ENCODE data around the gene NMBR. TPM values are rescaled to one million over a fixed set of nuclear protein-coding genes. Genes with fewer than 3 reads are reported as not detected.
"Not testable (repeated sequence)": the region's sequence is repeated elsewhere in the genome, so short reads cannot be mapped to it uniquely, and the experiment has no call there.

NMBR gene
- total RNA-seq, 4 donors from 2014 or later = 0.72 TPM; not detected in 3

DNA sequence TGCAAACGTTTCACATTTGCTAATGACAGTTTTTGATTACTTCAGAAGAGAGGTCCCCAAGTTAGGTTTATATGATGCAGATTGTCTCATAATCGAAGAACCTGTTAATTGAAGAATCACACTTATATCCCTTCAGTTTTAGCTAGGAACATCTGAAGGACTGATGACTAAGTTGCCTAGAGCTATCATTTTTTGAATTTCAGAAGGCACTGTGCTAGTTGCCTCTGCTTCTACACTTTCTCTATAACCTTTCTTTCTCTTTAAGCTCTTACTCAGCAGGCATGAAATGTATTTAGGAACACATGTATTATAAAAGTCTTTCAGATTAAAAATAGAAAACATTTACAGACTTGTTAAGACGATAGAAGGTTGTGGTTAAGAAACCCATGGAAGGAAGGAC, 28.6 kb downstream of the NMBR start:
- no peak overlapping the region for H3K4me3 ChIP-seq
- H3K27me3 ChIP-seq = no peaks in the 10 kb centered on the region
- no peaks in the 10 kb centered on the region for H3K9me3 ChIP-seq
- DNase-seq (ENCODE audit: low spot score in 2 of 2) = no peak
- TF ChIP-seq EP300 (IDR thresholded peaks at IDR 0.05) = no peak
- TF ChIP-seq, protein P1, sequence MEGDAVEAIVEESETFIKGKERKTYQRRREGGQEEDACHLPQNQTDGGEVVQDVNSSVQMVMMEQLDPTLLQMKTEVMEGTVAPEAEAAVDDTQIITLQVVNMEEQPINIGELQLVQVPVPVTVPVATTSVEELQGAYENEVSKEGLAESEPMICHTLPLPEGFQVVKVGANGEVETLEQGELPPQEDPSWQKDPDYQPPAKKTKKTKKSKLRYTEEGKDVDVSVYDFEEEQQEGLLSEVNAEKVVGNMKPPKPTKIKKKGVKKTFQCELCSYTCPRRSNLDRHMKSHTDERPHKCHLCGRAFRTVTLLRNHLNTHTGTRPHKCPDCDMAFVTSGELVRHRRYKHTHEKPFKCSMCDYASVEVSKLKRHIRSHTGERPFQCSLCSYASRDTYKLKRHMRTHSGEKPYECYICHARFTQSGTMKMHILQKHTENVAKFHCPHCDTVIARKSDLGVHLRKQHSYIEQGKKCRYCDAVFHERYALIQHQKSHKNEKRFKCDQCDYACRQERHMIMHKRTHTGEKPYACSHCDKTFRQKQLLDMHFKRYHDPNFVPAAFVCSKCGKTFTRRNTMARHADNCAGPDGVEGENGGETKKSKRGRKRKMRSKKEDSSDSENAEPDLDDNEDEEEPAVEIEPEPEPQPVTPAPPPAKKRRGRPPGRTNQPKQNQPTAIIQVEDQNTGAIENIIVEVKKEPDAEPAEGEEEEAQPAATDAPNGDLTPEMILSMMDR (IDR thresholded peaks at IDR 0.05) = no peak
- no peak for TF ChIP-seq POLR2AphosphoS5 (IDR thresholded peaks at IDR 0.05)
- TF ChIP-seq POLR2A (IDR thresholded peaks at IDR 0.05) = no peak
- WGBS = 58% methylated on average over 3 of the region's 3 CpGs
- H3K4me1 ChIP-seq = no peaks in the 10 kb centered on the region
- no peak overlapping the region for H3K27ac ChIP-seq
- H3K36me3 ChIP-seq = no peaks in the 10 kb centered on the region

DNA sequence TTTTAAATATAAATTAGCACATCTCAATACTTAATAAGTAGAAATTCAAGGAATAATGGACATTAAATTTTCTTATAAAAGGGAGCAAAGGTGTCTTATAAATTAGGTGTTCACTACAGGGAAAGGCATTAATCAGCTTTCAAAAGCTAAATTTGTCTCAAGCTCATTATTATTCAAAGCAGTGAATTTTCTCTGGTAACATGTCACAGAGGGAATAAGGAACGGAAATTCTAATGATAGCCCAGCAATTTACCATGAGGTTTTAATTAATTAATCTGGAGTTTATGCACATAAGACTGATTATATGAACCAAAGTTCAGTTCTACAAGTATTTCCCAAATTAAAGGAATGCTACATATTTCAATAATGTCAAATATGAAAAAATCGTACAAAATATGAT, 29.6 kb downstream of the NMBR start:
- TF ChIP-seq, protein P1 (IDR thresholded peaks at IDR 0.05) = no peak
- no peak for TF ChIP-seq EP300 (IDR thresholded peaks at IDR 0.05)
- TF ChIP-seq POLR2AphosphoS5 (IDR thresholded peaks at IDR 0.05) = no peak
- TF ChIP-seq POLR2A (IDR thresholded peaks at IDR 0.05) = no peak
- no peak for DNase-seq (ENCODE audit: low spot score in 2 of 2)
- Histone ChIP-seq H3K4me1 (no peaks in the 10 kb centered on the region), H3K27ac (no peak overlapping the region), H3K36me3 (no peaks in the 10 kb centered on the region), H3K4me3 (no peak overlapping the region), H3K9me3 (no peaks in the 10 kb centered on the region), H3K27me3 (no peaks in the 10 kb centered on the region)
- 73% methylated on average over 2 of the region's 2 CpGs for WGBS

DNA sequence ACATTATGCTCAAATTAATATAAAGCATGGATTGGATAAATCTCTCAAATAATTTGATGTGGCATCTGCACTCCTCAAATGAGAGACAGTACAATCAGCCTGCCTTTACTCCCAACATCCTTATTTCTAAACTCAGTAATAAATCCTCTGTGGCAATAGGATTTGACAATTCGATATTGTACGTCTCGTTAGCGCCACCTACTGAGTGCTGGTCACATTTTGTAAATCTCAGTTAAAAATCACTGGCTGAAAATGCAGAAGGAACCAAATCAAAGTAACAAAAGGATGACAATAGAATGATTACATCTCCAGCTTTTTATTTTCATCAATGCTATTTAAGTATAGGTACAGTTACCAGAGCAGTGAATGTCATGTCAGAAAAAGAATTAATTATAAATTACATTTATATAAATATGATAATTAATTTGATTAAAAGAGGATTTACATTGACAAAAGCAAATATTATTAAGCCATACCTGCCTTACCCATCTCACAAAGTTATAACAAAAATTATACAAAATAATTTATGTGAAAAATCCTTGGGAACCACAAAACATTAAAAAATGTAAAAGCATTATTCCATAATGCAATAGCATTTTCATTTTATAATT, 34.4 kb downstream of the NMBR start:
- Histone ChIP-seq H3K9me3 (no peaks in the 10 kb centered on the region), H3K27ac (no peak overlapping the region), H3K36me3 (no peaks in the 10 kb centered on the region), H3K4me1 (no peaks in the 10 kb centered on the region), H3K27me3 (no peaks in the 10 kb centered on the region), H3K4me3 (no peak overlapping the region)
- peak; percentile 67 to 77 for DNase-seq (ENCODE audit: low spot score in 2 of 2)
- 0% methylated on average over 4 of the region's 4 CpGs for WGBS
- TF ChIP-seq, protein P1 (IDR thresholded peaks at IDR 0.05) = peak; percentile 8 to 54
- TF ChIP-seq POLR2AphosphoS5 (IDR thresholded peaks at IDR 0.05) = no peak

DNA sequence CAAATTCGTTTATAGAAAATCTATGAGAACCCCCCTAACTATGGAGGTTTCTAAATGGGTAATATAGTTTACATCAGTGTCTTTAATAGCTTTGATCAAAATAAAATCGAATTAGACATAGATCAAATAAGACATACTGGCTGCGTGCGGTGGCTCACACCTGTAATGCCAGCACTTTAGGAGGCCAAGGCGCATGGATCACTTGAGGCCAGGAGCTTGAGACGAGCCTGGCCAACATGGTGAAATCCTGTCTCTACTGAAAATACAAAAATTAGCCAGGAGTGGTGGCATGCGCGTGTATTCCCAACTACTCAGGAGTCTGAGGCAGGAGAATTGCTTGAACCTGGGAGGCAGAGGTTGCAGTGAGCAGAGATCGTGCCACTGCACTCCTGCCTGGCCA, 36.1 kb downstream of the NMBR start:
- not testable (repeated sequence) for H3K4me1 ChIP-seq; DNase-seq (ENCODE audit: low spot score in 2 of 2); H3K27me3 ChIP-seq; H3K27ac ChIP-seq; H3K4me3 ChIP-seq; H3K36me3 ChIP-seq; H3K9me3 ChIP-seq
- 82% methylated on average over 9 of the region's 9 CpGs for WGBS

DNA sequence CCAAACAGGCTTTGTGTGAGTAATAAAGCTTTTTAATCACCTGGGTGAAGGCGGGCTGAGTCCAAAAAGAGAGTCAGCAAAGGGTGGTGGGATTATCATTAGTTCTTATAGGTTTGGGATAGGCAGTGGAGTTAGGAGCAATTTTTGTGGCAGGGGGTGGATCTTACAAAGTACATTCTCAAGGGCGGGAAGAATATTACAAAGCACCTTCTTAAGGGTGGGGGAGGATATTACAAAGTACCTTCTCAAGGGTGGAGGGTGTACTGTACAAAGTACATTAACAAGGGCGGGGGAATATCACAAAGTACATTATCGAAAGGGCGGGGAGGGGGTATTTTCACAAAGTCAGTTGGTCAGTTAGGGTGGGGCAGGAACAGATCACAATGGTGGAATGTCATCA, 42.1 kb downstream of the NMBR start:
- H3K4me3 ChIP-seq; DNase-seq (ENCODE audit: low spot score in 2 of 2); H3K36me3 ChIP-seq; H3K4me1 ChIP-seq; H3K9me3 ChIP-seq; H3K27me3 ChIP-seq; H3K27ac ChIP-seq: not testable (repeated sequence)
- WGBS = 90% methylated on average over 5 of the region's 5 CpGs

DNA sequence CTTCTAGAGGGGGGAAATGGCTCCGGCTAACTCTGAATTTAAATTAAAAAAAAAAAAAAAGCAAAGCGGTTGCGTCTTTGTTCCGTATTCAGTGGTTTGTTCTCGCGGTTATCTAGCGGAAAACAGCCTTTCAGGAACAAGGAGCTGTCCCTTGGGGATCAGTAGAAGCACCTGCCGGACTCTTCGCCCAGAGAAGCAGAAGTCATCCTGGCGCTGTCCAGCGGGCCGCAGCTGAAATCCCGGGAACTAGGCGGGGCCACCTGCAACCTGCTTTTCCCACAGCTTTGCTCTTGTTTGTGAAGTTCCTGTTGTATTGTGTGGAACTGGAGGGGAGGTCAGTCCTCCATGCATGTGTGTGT, 58.1 kb downstream of the NMBR start:
- H3K27ac ChIP-seq = no peak overlapping the region
- DNase-seq (ENCODE audit: low spot score in 2 of 2) = no peak
- no peak overlapping the region for H3K4me3 ChIP-seq
- H3K27me3 ChIP-seq = peaks cover 17% of the 10 kb centered on the region
- no peak for TF ChIP-seq EP300 (IDR thresholded peaks at IDR 0.05)
- TF ChIP-seq, protein P1 (IDR thresholded peaks at IDR 0.05) = no peak
- no peak for TF ChIP-seq POLR2A (IDR thresholded peaks at IDR 0.05)
- TF ChIP-seq POLR2AphosphoS5 (IDR thresholded peaks at IDR 0.05) = no peak
- no peaks in the 10 kb centered on the region for H3K9me3 ChIP-seq
- peaks cover 9% of the 10 kb centered on the region for H3K4me1 ChIP-seq
- 4% methylated on average over 14 of the region's 14 CpGs for WGBS
- H3K36me3 ChIP-seq = no peaks in the 10 kb centered on the region

Data from suprapubic skin (tissue), 4 donors.